Measurements from ENCODE around the gene ETV2. TPM values are rescaled to one million over a fixed set of nuclear protein-coding genes. Genes with fewer than 3 reads are reported as not detected.

ETV2 gene
- total RNA-seq, 2 donors from 2014 or later, result 1.2 to 1.3 TPM

- no peak overlapping the region for H3K4me3 ChIP-seq (ENCODE audit: low read length)
- WGBS, 2 experiments (ENCODE audit: insufficient coverage in 1 of 2, insufficient read length in 1 of 2), result 94 to 96% methylated on average over 4 of the region's 4 CpGs
- Mint-ChIP-seq H3K27ac (no peak overlapping the region), H3K36me3 (ENCODE audit: low read depth) (peaks cover 68% of the 10 kb centered on the region), H3K4me1 (no peaks in the 10 kb centered on the region), H3K9me3 (no peaks in the 10 kb centered on the region), H3K27me3 (ENCODE audit: insufficient read depth) (no peaks in the 10 kb centered on the region), H3K4me3 (no peak overlapping the region)
- no peaks in the 10 kb centered on the region for H3K9me3 ChIP-seq (ENCODE audit: control insufficient read depth, low read length)
- H3K27ac ChIP-seq (ENCODE audit: low read depth, low read length), result no peak overlapping the region
- DNase-seq, result no peak
- H3K36me3 ChIP-seq (ENCODE audit: control insufficient read depth, insufficient read depth, low read length), result peaks cover 55% of the 10 kb centered on the region
- H3K9ac ChIP-seq (ENCODE audit: extremely low read depth, low read length, poor library complexity, severe bottlenecking), result no peak overlapping the region
- TF ChIP-seq CTCF (conservative IDR thresholded peaks at IDR 0.05), result no peak
- no peaks in the 10 kb centered on the region for H3K4me1 ChIP-seq (ENCODE audit: control insufficient read depth, insufficient read depth, low read length)
- H3K27me3 ChIP-seq (ENCODE audit: control insufficient read depth, insufficient read depth, low read length, poor library complexity, severe bottlenecking), result no peaks in the 10 kb centered on the region
Observed at GRCh38 chr19:35655600-35655999, 14.1 kb downstream of the ETV2 start.

- Mint-ChIP-seq H3K9me3 (no peaks in the 10 kb centered on the region), H3K27ac (no peak overlapping the region), H3K4me1 (no peaks in the 10 kb centered on the region), H3K27me3 (ENCODE audit: insufficient read depth) (no peaks in the 10 kb centered on the region), H3K36me3 (ENCODE audit: low read depth) (peaks cover 71% of the 10 kb centered on the region), H3K4me3 (no peak overlapping the region)
- TF ChIP-seq CTCF (conservative IDR thresholded peaks at IDR 0.05), result no peak
- Histone ChIP-seq H3K36me3 (ENCODE audit: control insufficient read depth, insufficient read depth, low read length) (peaks cover 47% of the 10 kb centered on the region), H3K4me1 (ENCODE audit: control insufficient read depth, insufficient read depth, low read length) (no peaks in the 10 kb centered on the region), H3K4me3 (ENCODE audit: low read length) (no peak overlapping the region), H3K9ac (ENCODE audit: extremely low read depth, low read length, poor library complexity, severe bottlenecking) (no peak overlapping the region), H3K27ac (ENCODE audit: low read depth, low read length) (no peak overlapping the region), H3K9me3 (ENCODE audit: control insufficient read depth, low read length) (no peaks in the 10 kb centered on the region), H3K27me3 (ENCODE audit: control insufficient read depth, insufficient read depth, low read length, poor library complexity, severe bottlenecking) (no peaks in the 10 kb centered on the region)
- 94 to 100% methylated on average over 2 to 5 of the region's 6 CpGs for WGBS, 2 experiments (ENCODE audit: insufficient coverage in 1 of 2, insufficient read length in 1 of 2)
- DNase-seq, result no peak
Observed at GRCh38 chr19:35656700-35657099, 15.2 kb downstream of the ETV2 start.

- 94 to 96% methylated on average over 12 to 15 of the region's 15 CpGs for WGBS, 2 experiments (ENCODE audit: insufficient coverage in 1 of 2, insufficient read length in 1 of 2)
- Mint-ChIP-seq H3K4me1 (no peaks in the 10 kb centered on the region), H3K27me3 (ENCODE audit: insufficient read depth) (no peaks in the 10 kb centered on the region), H3K36me3 (ENCODE audit: low read depth) (peaks cover 78% of the 10 kb centered on the region), H3K9me3 (no peaks in the 10 kb centered on the region), H3K4me3 (no peak overlapping the region), H3K27ac (no peak overlapping the region)
- Histone ChIP-seq H3K27me3 (ENCODE audit: control insufficient read depth, insufficient read depth, low read length, poor library complexity, severe bottlenecking) (no peaks in the 10 kb centered on the region), H3K4me3 (ENCODE audit: low read length) (no peak overlapping the region), H3K4me1 (ENCODE audit: control insufficient read depth, insufficient read depth, low read length) (no peaks in the 10 kb centered on the region), H3K9ac (ENCODE audit: extremely low read depth, low read length, poor library complexity, severe bottlenecking) (no peak overlapping the region), H3K27ac (ENCODE audit: low read depth, low read length) (no peak overlapping the region), H3K36me3 (ENCODE audit: control insufficient read depth, insufficient read depth, low read length) (peaks cover 44% of the 10 kb centered on the region), H3K9me3 (ENCODE audit: control insufficient read depth, low read length) (no peaks in the 10 kb centered on the region)
- DNase-seq, result no peak
- TF ChIP-seq CTCF (conservative IDR thresholded peaks at IDR 0.05), result peak; percentile 52
Observed at GRCh38 chr19:35657904-35658700, 16.6 kb downstream of the ETV2 start.

All from endodermal cell (in vitro differentiated cells).